ENCODE measurements around the gene DTNB.

- TF ChIP-seq CTCF (IDR thresholded peaks at IDR 0.05), result no peak
- TF ChIP-seq POLR2A (IDR thresholded peaks at IDR 0.05), result no peak
Observed at GRCh38 chr2:25400169-25400568, 273.2 kb downstream of the DTNB start.

Measured in Peyer's patch (tissue), 4 donors.